Mucosa of rectum (tissue), 2 donors: ENCODE data around the gene LGALS1.

Experiments used
- H3K27ac ChIP-seq, 2 donors: one replicate each; pipeline ENCODE4 v1.7.0; 2013; ENCODE audit warnings: inconsistent platforms in 2 of 2, low read depth in 2 of 2, low read length in 2 of 2
- H3K27me3 ChIP-seq, 2 donors: one replicate each; pipeline ENCODE4 v1.7.0; 2013; ENCODE audit warnings: low read length in 2 of 2; ENCODE audit not compliant: control insufficient read depth in 2 of 2, insufficient read depth in 2 of 2
- H3K36me3 ChIP-seq, 2 donors: one replicate each; pipeline ENCODE4 v1.7.0; 2013; ENCODE audit warnings: low read length in 2 of 2; ENCODE audit not compliant: control insufficient read depth in 2 of 2, insufficient read depth in 2 of 2
- H3K4me1 ChIP-seq, 2 donors: one replicate each; pipeline ENCODE4 v1.7.0; 2013; ENCODE audit warnings: low read length in 2 of 2, mild to moderate bottlenecking in 1 of 2; ENCODE audit not compliant: control insufficient read depth in 2 of 2, insufficient read depth in 2 of 2
- H3K4me3 ChIP-seq, 2 donors: one replicate each; pipeline ENCODE4 v1.7.0; 2013; ENCODE audit warnings: low read length in 2 of 2
- H3K9ac ChIP-seq, 2 donors: one replicate each; pipeline ENCODE4 v1.7.0; 2013; ENCODE audit warnings: low read length in 2 of 2, low read depth in 1 of 2, mild to moderate bottlenecking in 1 of 2
- H3K9me3 ChIP-seq, 2 donors: one replicate each; pipeline ENCODE4 v1.7.0; 2013; ENCODE audit warnings: low read length in 2 of 2; ENCODE audit not compliant: control insufficient read depth in 2 of 2
- donor health status: healthy.
- donor health status: Normal muscosa, but diverticular disease.

Gene LGALS1

GRCh38 chr22:37674248-37674647 is 1.2 kb upstream of the LGALS1 start:
- Histone ChIP-seq H3K9me3 (no peaks in the 10 kb centered on the region), H3K4me1 (peaks cover 37 to 42% of the 10 kb centered on the region in 2 donors), H3K27ac (peak overlapping the region; percentile 68 to 96), H3K4me3 (no peak overlapping the region), H3K9ac (no peak overlapping the region), H3K36me3 (peaks cover 0 to 3% of the 10 kb centered on the region in 2 donors), H3K27me3 (no peaks in the 10 kb centered on the region)

GRCh38 chr22:37675930-37676735 is 697 bp downstream of the LGALS1 start:
- Histone ChIP-seq H3K36me3 (peaks cover 0 to 3% of the 10 kb centered on the region in 2 donors), H3K9ac (peak overlapping the region; percentile 73 to 78), H3K4me1 (peaks cover 39 to 45% of the 10 kb centered on the region in 2 donors), H3K27me3 (no peaks in the 10 kb centered on the region), H3K4me3 (peak overlapping the region; percentile 60 to 81), H3K27ac (peak overlapping the region; percentile 93 to 96), H3K9me3 (no peaks in the 10 kb centered on the region)

- peak overlapping the region; percentile 60 to 81 for H3K4me3 ChIP-seq
- H3K27ac ChIP-seq: peak overlapping the region; percentile 93 to 96
- no peaks in the 10 kb centered on the region for H3K9me3 ChIP-seq
- H3K4me1 ChIP-seq: peaks cover 45 to 53% of the 10 kb centered on the region in 2 donors
- H3K36me3 ChIP-seq: peaks cover 0 to 3% of the 10 kb centered on the region in 2 donors
- H3K27me3 ChIP-seq: no peaks in the 10 kb centered on the region
- peak overlapping the region; percentile 73 to 78 for H3K9ac ChIP-seq
These were observed 1.5 kb downstream of the LGALS1 start for GRCh38 chr22:37676736-37677492.

GRCh38 chr22:37677493-37677974 is 2.1 kb downstream of the LGALS1 start:
- H3K27me3 ChIP-seq: no peaks in the 10 kb centered on the region
- H3K27ac ChIP-seq: peak overlapping the region; percentile 93 to 96
- H3K9ac ChIP-seq: peak overlapping the region; percentile 54 to 73
- H3K4me3 ChIP-seq: peak overlapping the region; percentile 60 to 71
- peaks cover 40 to 53% of the 10 kb centered on the region in 2 donors for H3K4me1 ChIP-seq
- peaks cover 0 to 3% of the 10 kb centered on the region in 2 donors for H3K36me3 ChIP-seq
- no peaks in the 10 kb centered on the region for H3K9me3 ChIP-seq

GRCh38 chr22:37678372-37678771 is 2.9 kb downstream of the LGALS1 start:
- Histone ChIP-seq H3K4me1 (peaks cover 34 to 47% of the 10 kb centered on the region in 2 donors), H3K36me3 (peaks cover 0 to 3% of the 10 kb centered on the region in 2 donors), H3K9ac (peak overlapping the region in 1 of 2 donors; percentile 14), H3K4me3 (no peak overlapping the region), H3K27me3 (no peaks in the 10 kb centered on the region), H3K9me3 (no peaks in the 10 kb centered on the region), H3K27ac (peak overlapping the region in 1 of 2 donors; percentile 16)

- Histone ChIP-seq H3K4me1 (peaks cover 30 to 44% of the 10 kb centered on the region in 2 donors), H3K27me3 (no peaks in the 10 kb centered on the region), H3K27ac (no peak overlapping the region), H3K9ac (no peak overlapping the region), H3K4me3 (no peak overlapping the region), H3K36me3 (peaks cover 0 to 3% of the 10 kb centered on the region in 2 donors), H3K9me3 (no peaks in the 10 kb centered on the region)
These were observed 4.2 kb downstream of the LGALS1 start for GRCh38 chr22:37679670-37680069.

GRCh38 chr22:37680191-37680851 is 4.9 kb downstream of the LGALS1 start:
- H3K36me3 ChIP-seq: peaks cover 0 to 3% of the 10 kb centered on the region in 2 donors
- no peak overlapping the region for H3K9ac ChIP-seq
- no peaks in the 10 kb centered on the region for H3K27me3 ChIP-seq
- H3K4me3 ChIP-seq: no peak overlapping the region
- H3K27ac ChIP-seq: no peak overlapping the region
- H3K9me3 ChIP-seq: no peaks in the 10 kb centered on the region
- H3K4me1 ChIP-seq: peaks cover 26 to 43% of the 10 kb centered on the region in 2 donors

GRCh38 chr22:37681001-37681424 is 5.6 kb downstream of the LGALS1 start:
- Histone ChIP-seq H3K9ac (no peak overlapping the region), H3K4me3 (no peak overlapping the region), H3K9me3 (no peaks in the 10 kb centered on the region), H3K27ac (peak overlapping the region in 1 of 2 donors; percentile 10), H3K27me3 (no peaks in the 10 kb centered on the region), H3K36me3 (peaks cover 0 to 3% of the 10 kb centered on the region in 2 donors), H3K4me1 (peaks cover 27 to 45% of the 10 kb centered on the region in 2 donors)

GRCh38 chr22:37681556-37682049 is 6.2 kb downstream of the LGALS1 start:
- peaks cover 25 to 42% of the 10 kb centered on the region in 2 donors for H3K4me1 ChIP-seq
- no peak overlapping the region for H3K9ac ChIP-seq
- no peaks in the 10 kb centered on the region for H3K9me3 ChIP-seq

More at GRCh38 chr22:37681556-37682049, 6.2 kb downstream of the LGALS1 start:
- Histone ChIP-seq H3K4me3 (no peak overlapping the region), H3K27me3 (no peaks in the 10 kb centered on the region), H3K27ac (peak overlapping the region in 1 of 2 donors; percentile 10), H3K36me3 (peaks cover 0 to 3% of the 10 kb centered on the region in 2 donors)
